SK-N-SH (cell line): ENCODE measurements around the gene CGB7.

Source experiments
- CHD2 ChIP-seq: fragments of 150-350 bp; IDR thresholded peaks from 2 replicates; pipeline ENCODE4 v1.6.1; 2018; ENCODE audit warnings: low read length; ENCODE audit not compliant: partially characterized antibody
- FOXJ3 ChIP-seq: sonication (generic); formaldehyde crosslinking; IDR thresholded peaks from 2 replicates; pipeline ENCODE4 v1.5.1; 2020; ENCODE audit warnings: mild to moderate bottlenecking, missing genetic modification reagents
- GABPA ChIP-seq: IDR thresholded peaks from 2 replicates; pipeline ENCODE4 v1.4.0; 2012; ENCODE audit warnings: low read depth, mild to moderate bottlenecking
- RFX5 ChIP-seq: IDR thresholded peaks from 2 replicates; pipeline ENCODE4 v1.6.1; 2012; ENCODE audit warnings: mild to moderate bottlenecking, improper control_type of control experiment, low read length
- TAF1 ChIP-seq: IDR thresholded peaks from 2 replicates; pipeline ENCODE4 v1.6.1; 2012; ENCODE audit warnings: low read depth, mild to moderate bottlenecking, low read length, moderate library complexity, borderline replicate concordance
- YY1 ChIP-seq: IDR thresholded peaks from 2 replicates; pipeline ENCODE4 v1.4.0; 2012; ENCODE audit warnings: low read depth, mild to moderate bottlenecking
- TF ChIP-seq, protein P1 (sequence below): fragments of 200-600 bp; sonication (generic); IDR thresholded peaks from 2 replicates; pipeline ENCODE4 v1.6.1; 2017; ENCODE audit warnings: antibody characterized with exemption, mild to moderate bottlenecking, moderate library complexity

DNA sequence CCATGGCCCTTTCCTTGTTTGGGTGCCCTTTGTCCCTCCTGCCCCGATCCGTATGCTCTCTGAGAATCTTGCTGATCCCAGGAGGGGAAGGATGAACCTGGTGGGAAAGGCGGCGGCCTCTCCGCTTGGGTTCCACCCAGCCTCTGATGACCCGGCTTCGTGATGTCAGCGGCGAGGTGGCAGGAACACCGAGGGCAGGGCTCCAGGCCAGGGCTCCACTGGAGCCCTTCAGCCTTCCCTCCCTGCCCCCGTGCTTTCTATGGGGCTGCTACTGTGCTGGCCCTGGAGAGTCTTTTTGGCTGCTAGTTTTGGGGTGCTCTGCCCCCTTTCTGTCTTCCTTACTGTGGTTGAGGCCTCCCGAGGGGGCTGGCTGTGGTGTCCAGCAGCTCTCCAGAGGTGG lies 44.8 kb upstream of the CGB7 start:
- TF ChIP-seq, protein P1, sequence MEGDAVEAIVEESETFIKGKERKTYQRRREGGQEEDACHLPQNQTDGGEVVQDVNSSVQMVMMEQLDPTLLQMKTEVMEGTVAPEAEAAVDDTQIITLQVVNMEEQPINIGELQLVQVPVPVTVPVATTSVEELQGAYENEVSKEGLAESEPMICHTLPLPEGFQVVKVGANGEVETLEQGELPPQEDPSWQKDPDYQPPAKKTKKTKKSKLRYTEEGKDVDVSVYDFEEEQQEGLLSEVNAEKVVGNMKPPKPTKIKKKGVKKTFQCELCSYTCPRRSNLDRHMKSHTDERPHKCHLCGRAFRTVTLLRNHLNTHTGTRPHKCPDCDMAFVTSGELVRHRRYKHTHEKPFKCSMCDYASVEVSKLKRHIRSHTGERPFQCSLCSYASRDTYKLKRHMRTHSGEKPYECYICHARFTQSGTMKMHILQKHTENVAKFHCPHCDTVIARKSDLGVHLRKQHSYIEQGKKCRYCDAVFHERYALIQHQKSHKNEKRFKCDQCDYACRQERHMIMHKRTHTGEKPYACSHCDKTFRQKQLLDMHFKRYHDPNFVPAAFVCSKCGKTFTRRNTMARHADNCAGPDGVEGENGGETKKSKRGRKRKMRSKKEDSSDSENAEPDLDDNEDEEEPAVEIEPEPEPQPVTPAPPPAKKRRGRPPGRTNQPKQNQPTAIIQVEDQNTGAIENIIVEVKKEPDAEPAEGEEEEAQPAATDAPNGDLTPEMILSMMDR, result no peak
- TF ChIP-seq GABPA (no peak), RFX5 (no peak), YY1 (no peak), CHD2 (no peak), TAF1 (no peak), FOXJ3 (CRISPR knock-in tag) (no peak)
